Measurements from ENCODE around the gene KRT78. TPM values are rescaled to one million over a fixed set of nuclear protein-coding genes. Genes with fewer than 3 reads are reported as not detected.
"Not testable (repeated sequence)": the region's sequence is repeated elsewhere in the genome, so short reads cannot be mapped to it uniquely, and the experiment has no call there.

KRT78 gene, protein sequence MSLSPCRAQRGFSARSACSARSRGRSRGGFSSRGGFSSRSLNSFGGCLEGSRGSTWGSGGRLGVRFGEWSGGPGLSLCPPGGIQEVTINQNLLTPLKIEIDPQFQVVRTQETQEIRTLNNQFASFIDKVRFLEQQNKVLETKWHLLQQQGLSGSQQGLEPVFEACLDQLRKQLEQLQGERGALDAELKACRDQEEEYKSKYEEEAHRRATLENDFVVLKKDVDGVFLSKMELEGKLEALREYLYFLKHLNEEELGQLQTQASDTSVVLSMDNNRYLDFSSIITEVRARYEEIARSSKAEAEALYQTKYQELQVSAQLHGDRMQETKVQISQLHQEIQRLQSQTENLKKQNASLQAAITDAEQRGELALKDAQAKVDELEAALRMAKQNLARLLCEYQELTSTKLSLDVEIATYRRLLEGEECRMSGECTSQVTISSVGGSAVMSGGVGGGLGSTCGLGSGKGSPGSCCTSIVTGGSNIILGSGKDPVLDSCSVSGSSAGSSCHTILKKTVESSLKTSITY
- polyA plus RNA-seq (ENCODE audit: insufficient read length), result not detected
- long read RNA-seq, donor 1, result 0 reads
- long read RNA-seq, donor 2, result 0 reads
- long read RNA-seq, donor 3, result 0 reads
- long read RNA-seq, donor 4, result 0 reads
- long read RNA-seq, donor 5, result 0 reads
- long read RNA-seq, donor 6, result 0 reads
- long read RNA-seq, donor 7, result 0 reads
- long read RNA-seq, donor 8, result 0 reads

DNA sequence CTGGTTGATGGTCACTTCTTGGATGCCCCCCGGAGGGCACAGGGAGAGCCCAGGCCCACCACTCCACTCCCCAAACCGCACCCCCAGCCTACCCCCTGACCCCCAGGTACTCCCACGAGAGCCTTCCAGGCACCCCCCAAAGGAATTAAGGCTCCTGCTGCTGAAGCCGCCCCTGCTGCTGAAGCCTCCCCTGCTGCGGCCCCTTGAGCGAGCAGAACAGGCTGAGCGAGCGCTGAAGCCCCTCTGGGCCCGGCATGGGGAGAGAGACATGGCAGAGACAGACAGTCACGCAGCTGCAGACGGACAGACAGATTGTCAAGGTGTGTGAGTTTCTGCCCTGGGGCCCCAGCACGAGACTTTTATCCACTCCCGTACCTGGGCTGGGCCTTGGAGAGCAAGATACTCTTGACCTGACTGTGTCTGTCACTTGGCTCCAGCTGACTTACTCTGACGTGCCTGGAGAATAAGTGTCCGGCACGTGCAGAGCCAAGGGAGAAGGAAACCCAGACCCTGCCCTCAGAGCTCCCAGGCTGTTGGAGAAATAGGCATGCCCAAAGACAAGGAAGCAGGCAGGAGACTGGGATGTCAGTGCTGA is at the start of gene KRT78:
Gene KRT78 (minus strand): TSS at position 334 of the 595 bp plus-strand sequence. CDS start 64 bp downstream, at position 270.
- DNase-seq, result no peak

DNA sequence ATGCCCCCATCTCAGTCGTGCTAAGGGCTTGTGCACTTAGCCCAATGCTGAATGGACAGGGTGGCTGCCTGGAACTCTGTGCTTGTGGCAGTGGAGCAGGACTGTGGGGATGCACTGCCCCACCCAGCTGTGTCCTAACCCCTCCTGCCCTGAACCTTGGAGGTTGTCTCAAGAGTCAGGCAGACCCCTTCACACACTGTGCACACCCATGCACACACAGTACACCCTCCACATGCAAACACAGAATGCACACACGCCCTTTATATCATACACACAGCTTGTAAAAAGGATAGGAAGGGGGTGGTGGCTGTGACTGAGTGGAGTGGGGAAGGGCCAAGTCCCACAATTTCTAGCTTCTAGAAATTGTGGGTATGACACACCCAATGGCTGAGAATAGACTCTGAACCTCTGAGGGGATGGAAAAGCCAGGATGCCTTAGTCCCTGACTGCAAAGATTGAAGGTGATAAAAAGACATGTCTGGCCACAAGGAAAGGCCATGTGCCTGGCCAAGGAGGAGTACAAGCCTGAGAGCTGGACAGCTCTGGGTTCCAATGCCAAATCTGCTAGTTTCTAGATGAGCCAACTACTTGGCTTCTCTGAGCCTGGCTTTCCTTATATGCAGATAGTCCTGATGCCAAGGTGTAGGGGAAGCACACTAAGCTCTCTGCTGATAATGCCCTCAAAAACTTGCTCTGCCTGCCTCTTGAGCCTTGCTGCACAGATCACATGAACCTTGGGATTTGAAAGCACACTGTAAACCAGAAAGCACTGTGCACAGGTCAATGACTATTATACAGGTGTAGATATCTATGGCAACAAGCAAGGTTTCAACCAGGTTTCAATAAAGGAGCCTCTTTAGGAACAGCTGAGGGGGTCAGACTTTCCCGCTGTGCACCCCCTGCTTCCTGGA is 47.7 kb upstream of the KRT78 start:
- DNase-seq, result no peak

DNA sequence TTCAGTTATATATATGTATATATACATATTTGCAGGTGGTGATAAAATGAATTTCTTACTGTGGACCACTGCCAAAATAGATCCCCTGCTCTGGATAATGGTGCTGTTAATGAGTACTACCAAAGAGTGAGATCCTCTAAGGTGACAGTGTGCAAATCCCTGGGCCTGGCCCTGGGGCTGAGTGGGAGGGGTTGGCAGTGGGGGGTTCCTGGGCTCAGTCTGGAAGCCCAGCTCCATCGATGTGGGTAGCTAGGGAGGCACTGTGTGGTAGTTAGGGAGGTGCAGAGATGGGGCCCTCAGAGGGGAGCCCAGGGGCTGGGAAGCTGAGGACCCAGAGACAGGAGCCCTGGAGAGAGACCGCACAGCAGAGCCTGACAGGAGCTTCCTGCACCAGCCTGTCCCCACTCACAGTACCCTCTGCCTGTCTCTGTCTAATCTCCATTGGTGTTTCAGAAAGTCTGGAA is 47.0 kb upstream of the KRT78 start:
- DNase-seq, result no peak

DNA sequence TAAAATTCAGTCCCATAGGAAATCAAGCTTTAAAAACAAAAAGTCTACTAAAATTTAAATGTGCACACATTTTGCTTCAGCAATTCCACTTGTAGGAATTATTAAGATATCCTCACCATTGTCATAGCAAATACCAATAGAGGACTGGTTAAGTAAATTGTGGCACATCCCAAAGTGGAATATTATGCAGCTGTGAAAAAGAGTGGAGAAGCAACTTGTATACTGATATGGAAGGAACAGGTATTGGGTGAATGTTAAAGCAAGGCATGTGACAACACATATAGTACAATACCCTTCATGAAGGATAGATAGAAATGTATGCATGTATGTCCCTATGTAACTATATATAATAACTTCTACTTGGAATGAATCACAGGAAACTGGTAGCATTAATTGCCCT is 44.2 kb upstream of the KRT78 start:
- DNase-seq, result no peak

DNA sequence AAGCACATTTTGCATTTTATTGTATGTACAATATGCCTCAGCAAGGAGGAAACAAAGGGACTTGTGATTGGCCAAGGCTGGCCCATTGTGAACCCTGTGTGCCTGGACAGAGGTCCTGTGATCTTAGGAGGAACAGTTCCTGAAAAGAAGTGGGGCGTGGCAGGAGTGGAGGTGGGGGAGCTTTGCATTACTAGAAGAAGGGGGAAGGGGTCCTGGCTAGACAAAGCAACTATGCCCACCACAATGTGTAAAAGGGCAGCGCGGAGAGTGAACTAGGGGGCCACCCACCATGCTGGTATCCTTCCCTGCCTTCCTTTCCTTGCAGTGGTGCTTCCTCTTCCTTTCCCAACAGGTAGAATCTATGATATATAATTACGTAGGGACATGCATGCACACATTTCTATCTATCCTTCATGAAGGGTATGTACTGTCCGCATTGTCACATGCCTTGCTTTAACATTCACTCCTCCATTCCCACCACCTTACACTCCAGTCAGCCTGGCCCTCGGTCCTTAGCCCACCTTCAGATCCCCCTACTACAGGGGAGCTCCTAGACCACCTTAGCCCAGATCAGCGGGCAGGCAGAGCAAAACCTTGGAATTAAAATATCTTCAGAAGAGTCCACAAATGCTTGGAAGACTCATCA is 43.5 kb upstream of the KRT78 start:
- no peak for DNase-seq

DNA sequence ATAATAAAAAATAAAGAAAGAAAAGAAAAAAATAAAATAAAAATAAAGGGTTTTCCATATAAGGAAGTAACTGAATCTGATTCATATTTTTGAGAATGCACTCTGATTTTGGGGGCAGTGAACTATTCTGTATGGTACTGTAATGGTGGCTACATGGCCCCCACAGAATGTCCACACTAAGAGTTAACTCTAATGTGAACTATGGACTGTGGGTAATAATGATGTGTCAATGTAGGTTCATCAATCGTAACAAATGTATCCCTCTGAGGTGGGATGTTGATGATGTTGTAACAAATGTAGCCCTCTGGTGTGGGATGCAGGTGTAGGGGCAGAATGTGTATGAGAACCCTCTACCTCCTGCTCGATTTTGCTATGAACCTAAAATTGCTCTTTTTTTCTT is 42.2 kb upstream of the KRT78 start:
- no peak for DNase-seq

DNA sequence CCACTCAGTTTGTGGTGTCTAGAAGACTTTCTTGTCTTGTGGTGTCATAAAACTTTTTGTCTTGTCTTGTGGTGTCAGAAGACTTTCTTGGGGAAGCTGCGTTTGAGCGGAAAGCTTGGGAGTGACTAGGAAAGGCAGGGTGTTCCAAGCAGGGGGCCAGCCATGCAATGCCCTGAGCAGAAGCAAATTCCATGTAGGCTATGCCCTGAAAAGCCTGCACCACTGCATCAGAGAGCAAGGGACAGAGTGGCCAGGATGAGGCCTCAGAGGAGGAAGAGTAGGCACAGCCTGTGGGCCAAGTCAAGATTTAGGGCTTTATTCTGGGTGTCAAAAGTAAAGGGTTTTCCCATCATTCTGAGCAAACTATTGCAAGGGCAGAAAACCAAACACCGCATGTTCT is 41.6 kb upstream of the KRT78 start:
- no peak for DNase-seq

DNA sequence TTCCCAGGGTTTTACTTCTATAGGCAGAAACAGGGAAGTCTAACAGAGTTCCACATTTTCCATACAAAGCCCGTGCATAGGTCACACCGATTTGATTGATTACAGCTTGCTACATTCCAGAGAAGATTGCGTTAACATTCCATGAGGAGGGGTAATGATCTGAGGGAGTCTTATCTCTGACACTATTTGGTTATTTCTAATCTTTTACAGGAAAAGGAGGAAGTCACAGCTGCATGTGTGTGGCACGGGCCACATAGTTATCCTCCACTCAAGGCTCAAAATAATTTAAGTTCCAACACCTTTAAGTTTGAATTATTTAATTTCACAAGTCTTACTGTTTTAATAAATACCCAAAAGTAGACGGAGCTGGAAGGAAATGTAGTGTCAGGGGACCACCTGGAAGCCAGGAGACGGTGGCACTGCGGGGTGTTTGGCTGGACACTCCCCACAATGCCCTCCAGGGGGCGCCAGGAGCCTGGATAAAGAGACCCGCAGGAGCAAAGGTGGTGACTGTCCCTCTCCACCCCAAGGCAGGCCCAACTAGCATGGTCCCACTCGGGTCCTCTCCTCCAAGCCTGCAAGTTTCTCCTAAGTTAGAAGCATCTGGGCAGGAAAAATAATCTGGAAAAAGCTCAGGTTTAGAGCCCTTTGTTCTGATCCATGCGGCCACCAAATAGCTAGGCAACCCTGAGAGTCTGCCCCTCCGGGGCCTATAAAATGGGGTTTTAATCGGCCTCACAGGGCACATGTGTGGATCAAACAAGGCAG is 35.9 kb upstream of the KRT78 start:
- DNase-seq, result no peak

DNA sequence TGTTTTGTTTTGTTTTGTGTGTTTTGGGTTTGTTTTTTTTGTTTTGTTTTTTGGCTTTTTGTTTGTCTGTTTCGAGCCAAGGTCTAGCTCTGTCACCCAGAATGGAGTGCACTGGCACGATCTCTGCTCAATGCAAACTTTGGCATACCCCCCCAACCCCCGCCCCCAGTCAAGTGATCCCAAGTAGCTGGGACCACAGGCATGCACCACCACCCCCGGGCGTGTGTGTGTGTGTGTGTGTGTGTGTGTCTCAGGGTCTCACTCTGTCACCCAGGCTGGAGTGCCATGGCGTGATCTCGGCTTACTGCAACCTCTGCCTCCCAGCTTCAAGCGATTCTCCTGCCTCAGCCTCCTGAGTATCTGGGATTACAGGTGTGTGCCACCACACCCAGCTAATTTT is 31.7 kb upstream of the KRT78 start:
- DNase-seq, result not testable (repeated sequence)

DNA sequence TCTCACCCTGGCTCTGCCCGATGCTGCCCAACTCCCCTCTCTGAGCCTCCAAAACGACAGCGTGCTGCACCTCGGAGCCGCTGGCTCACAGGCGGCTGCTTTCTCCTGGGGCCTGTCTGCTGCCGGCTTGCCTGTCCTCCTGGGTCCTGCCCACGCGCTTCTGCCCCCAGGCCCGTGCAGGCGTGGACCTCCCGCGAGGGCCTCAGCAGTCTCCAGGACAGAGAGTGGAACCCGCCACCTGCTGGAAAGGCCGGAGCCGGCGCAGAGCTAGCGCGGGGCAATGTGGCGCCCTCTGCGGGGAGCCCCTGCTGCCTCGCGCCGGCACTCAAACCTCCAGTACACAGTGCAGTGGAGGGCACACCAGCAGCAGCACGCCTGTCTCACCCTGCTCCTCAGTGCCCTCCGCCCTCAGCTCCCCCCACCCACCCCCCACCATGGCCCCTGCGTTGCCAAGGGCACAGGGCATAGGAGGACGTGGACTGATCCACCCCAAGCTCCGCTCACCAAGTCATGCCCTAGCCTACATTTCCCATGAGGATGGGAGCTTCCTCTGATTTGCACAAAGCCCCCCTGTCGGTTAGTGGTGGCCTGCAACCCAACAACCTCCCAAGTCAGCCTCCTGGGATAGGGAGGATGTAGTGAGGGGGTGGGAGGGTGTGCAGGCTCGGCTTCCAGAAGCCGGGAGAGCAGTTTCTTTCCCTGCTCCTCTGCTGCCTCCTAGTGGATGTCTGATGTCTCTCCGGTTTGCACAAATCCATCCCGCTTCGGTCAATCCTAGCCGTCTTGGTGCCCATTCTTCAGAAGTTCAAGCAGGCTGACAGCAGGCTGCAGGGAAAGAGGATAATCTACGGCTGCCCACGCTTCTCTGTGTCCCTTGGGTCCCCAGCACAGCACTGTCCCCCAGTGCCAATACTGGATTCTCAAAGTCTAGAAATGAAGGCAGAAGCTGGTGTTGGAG is 30.9 kb upstream of the KRT78 start:
- peak; percentile 90 for DNase-seq

DNA sequence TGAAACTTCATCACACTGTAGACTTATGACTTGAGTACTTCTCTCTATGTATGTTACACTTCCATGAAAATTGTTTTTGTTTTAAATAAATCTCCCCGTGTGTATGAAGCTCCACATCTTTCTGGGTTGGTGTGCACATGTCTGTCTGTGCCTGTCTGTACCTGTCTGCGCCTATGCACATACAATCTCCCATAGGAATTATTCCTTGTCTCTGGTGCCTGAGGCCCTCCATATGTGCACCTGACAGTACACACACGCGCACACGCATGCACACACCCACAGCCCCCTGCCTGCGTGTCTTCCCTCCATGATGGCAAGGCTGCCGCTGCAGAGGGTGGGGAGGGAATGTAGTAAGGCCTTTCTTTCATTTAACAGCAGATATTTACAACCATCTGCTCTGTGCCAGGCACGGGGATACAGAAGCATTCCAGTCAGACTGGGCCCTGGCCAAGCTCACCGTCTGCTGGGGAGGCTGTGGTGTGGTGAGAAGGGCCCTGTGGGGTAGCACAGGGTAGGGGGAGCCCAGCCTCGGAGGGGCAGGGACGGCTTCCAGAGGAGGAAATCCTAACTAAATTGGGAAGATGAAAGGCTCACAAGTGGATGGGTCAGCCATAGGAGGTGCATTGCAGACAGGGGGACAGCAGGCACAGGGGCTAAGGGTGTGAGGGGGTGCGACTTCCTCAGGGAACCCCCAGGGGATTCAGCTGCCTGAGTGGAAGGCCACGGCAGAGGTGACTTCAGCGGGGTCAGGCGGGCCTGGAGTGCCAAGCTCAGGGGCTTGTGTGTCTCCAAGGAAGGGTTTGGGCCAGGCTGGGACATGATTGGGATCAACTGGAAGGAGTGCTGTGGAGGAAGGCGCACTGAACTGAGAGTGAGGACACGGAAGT is 30.0 kb upstream of the KRT78 start:
- no peak for DNase-seq

DNA sequence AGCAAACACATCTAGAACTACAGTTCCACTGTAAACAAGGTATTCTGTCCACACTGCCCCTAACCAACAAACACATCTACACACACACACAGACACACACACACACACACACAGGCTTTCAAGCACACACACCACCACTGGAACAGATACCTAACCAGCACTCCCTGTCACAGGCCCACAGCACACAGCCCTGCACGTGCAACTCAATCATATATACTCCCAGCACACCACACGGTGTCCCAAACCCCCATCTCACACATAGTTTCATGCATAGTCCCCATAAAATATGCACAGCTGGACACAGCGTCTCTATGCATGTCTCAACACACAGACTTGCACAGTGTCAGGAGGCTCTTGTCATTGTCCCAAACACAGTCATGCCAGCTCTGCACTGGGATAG is 28.4 kb upstream of the KRT78 start:
- no peak for DNase-seq

DNA sequence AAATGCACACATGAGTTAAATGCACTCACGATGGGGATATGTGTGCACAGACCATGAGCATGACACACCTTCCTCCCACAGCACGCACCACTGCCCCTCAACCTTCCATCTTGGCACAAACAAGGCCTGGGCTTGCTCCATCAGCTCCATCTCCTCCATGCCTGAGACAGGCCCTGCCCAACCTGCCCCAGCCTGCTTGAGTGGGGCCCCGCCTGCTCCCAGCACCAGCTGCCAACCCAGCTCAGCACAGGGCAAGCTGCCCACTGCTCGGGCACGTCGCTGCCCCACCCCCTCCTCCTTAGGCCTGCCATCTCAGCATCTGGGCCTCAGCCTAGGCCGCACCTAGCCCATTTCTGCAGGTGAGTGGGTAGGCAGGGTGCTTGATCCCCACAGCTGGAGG is 27.6 kb upstream of the KRT78 start:
- DNase-seq, result no peak

DNA sequence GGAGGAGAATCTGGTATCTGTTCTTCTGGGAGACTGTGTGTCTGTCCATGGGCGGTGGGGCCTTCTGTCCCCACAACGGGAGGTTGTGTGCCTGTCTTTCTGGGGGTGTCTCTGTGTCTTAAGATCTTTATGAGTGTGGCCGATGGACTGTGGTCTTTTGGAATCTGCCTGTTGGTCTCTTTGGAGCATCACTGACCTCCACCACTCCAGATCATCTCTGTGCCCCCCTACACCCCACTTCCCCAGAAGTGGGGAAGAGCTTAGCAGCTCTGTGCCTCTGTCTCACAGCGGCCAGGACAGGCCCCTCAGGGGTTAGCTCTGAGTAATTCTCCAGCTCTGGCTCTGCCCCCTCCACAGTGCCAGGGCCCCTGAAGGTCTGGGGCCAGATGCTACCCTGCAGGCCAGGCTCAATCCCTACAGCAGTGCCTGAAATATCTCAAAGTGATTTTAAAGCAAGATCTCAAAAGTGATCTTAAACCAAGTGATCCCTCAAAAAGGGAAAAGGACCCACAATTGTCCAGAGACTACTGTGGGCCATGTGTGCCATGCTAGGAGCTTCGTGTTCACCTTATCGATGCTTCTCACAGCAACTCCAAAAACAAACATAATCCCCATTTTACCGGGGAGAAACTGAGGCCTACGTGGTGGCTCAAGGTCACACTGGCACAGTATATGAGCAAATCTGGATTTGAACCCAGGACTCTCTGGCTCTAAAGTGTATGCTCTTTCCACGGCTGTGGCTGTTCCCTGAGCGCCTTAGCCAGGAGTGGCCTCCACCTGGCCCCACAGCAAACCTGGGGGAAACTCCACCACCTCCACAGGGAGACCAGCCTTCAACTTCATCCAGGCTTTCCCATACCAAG is 26.0 kb upstream of the KRT78 start:
- no peak for DNase-seq

DNA sequence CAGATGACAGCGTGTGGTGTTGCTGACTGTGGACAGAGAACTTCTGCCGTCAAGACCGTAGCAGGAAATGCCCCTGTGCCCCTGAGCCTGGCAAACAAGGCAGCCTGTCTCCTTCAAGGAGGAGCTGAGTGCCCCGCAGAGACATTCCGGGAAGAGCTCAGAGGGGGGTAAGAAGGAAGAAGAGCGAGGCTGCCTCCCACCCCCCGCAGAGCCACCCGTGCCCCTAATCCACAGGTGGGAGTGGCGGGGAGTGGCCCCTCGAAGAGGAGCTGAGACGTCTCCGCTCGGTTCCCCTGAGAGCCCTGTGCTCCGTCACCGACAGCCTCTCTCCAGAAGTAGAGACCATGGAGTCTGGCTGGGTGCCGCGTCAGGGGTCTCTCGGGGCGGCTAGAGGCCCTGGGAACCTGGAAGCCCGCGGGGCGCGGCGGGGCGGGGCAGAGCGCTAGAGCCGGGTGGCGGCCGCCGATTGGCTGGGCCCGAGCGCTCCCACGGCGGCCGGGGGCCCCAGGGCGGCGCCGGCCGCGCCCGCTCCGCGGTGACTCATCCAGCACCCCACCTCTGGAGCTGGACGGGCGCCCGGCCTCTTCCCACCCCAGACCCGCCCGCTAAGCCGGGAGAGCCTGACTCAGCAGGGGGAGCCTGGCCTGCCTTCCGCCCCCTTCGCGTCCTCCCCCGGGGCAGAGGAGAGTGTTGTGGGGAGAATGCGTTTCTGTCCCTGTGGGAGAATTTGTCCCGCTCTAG is 25.2 kb upstream of the KRT78 start:
- no peak for DNase-seq

DNA sequence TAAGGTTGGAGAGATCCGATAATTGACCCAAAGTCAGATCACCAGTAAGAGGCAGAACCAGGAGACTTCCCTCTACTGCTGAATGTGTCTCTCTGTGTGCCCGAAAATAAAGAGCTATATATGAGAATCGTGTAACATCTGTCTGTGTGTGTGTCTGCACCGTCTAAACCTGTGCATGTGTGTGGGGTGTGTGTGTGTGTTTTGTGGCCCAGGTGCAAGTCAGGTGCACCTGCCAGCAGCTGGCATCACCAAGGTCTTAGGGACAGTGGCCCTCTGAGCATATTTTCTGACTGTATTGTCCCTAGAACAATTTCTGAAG is 24.7 kb upstream of the KRT78 start:
- no peak for DNase-seq
